MCF 10A (cell line): ENCODE results near the gene NFIA. TPM values are rescaled to one million over a fixed set of nuclear protein-coding genes. Genes with fewer than 3 reads are reported as not detected.

Source experiments
- BruUV-seq: library from RNA; stranded (reverse); fragments of 400-500 nt; replicated peaks from 2 replicates; lab custom pipeline; 2021; lab: Mats Ljungman, UMichigan
- CTCF ChIA-PET: fragments of 300-600 bp; sonication (Branson Sonifier 250); formaldehyde crosslinking; extraction: SDS; loops from one replicate; lab custom pipeline; 2021; ENCODE audit warnings: antibody characterized with exemption, inconsistent platforms; lab: Yijun Ruan, JAX
- POLR2A ChIA-PET: fragments of 300-600, 350-650 bp; sonication (Branson Sonifier 250); formaldehyde crosslinking; extraction: SDS; loops from one replicate; lab custom pipeline; 2020; ENCODE audit warnings: antibody characterized with exemption, inconsistent platforms; lab: Yijun Ruan, JAX
- DNase-seq: peaks from one replicate; pipeline ENCODE4 v3.0.0-alpha.2; 2018; ENCODE audit not compliant: unreplicated experiment
- H3K27ac Mint-ChIP-seq: one replicate; pipeline ENCODE4 v1.8.0; 2022; ENCODE audit warnings: mild to moderate bottlenecking, low read depth, mixed read lengths; ENCODE audit not compliant: unreplicated experiment
- H3K27me3 Mint-ChIP-seq: one replicate; pipeline ENCODE4 v1.8.0; 2022; ENCODE audit warnings: mixed read lengths; ENCODE audit not compliant: insufficient read depth, unreplicated experiment
- H3K36me3 Mint-ChIP-seq: one replicate; pipeline ENCODE4 v1.8.0; 2022; ENCODE audit warnings: mild to moderate bottlenecking, moderate library complexity, mixed read lengths; ENCODE audit not compliant: insufficient read depth, unreplicated experiment
- H3K4me1 Mint-ChIP-seq: one replicate; pipeline ENCODE4 v1.8.0; 2022; ENCODE audit warnings: mixed read lengths; ENCODE audit not compliant: insufficient read depth, unreplicated experiment
- H3K4me3 Mint-ChIP-seq: one replicate; pipeline ENCODE4 v1.8.0; 2022; ENCODE audit warnings: mild to moderate bottlenecking, moderate library complexity, mixed read lengths; ENCODE audit not compliant: unreplicated experiment
- H3K9me3 Mint-ChIP-seq: one replicate; pipeline ENCODE4 v1.8.0; 2022; ENCODE audit warnings: mixed read lengths; ENCODE audit not compliant: unreplicated experiment
- CTCF ChIP-seq: fragments of 200-600 bp; IDR thresholded peaks from one replicate; pipeline ENCODE4 v1.8.0; 2022; ENCODE audit warnings: antibody characterized with exemption, mild to moderate bottlenecking; ENCODE audit not compliant: unreplicated experiment
- intact Hi-C: fragments of 100-400 bp; cut with micrococcal nuclease; formaldehyde crosslinking; loops from 2 replicates; pipeline ENCODE4 v1.14.1; 2022
- total RNA-seq: library from RNA; stranded (reverse); gene quantifications from 2 replicates; pipeline ENCODE4 v1.2.3, GENCODE V29; 2022

NFIA gene
- total RNA-seq, 1 experiment from 2014 or later = 54.8 TPM

GRCh38 chr1:61399199-61399598 lies 316.8 kb downstream of the NFIA start:
- Mint-ChIP-seq H3K27ac (no peak overlapping the region), H3K4me3 (no peak overlapping the region), H3K4me1 (peaks cover 5% of the 10 kb centered on the region), H3K36me3 (peaks cover 25% of the 10 kb centered on the region), H3K27me3 (no peaks in the 10 kb centered on the region), H3K9me3 (no peaks in the 10 kb centered on the region)
- BruUV-seq = no TSS peak
- CTCF ChIA-PET = interaction anchor here (0.6 to 0.7 kb wide), 2 partner anchors 10 to 349 kb away, joined by 3 to 4 read pairs; no protein-coding TSS in a partner anchor
- POLR2A ChIA-PET = interaction anchor here (0.6 kb wide), 1 partner anchor 329 kb away, joined by 3 read pairs; no protein-coding TSS in a partner anchor
- intact Hi-C loops = no loop called here
- TF ChIP-seq CTCF = no peak
- DNase-seq = no peak

- Mint-ChIP-seq H3K4me1 (peaks cover 2% of the 10 kb centered on the region), H3K27ac (no peak overlapping the region), H3K9me3 (no peaks in the 10 kb centered on the region), H3K36me3 (peaks cover 20% of the 10 kb centered on the region), H3K27me3 (no peaks in the 10 kb centered on the region), H3K4me3 (no peak overlapping the region)
- ChIA-PET CTCF (no interaction called here), POLR2A (no interaction called here)
- intact Hi-C loops = no loop called here
- BruUV-seq = no TSS peak
- no peak for DNase-seq
- TF ChIP-seq CTCF = no peak
Observed at GRCh38 chr1:61400131-61400770, 317.9 kb downstream of the NFIA start.

- intact Hi-C loops = no loop called here
- Mint-ChIP-seq H3K27ac (no peak overlapping the region), H3K36me3 (peaks cover 18% of the 10 kb centered on the region), H3K27me3 (no peaks in the 10 kb centered on the region), H3K4me3 (no peak overlapping the region), H3K9me3 (no peaks in the 10 kb centered on the region), H3K4me1 (no peaks in the 10 kb centered on the region)
- BruUV-seq = no TSS peak
- TF ChIP-seq CTCF = no peak
- ChIA-PET CTCF (no interaction called here), POLR2A (no interaction called here)
- DNase-seq = no peak
Observed at GRCh38 chr1:61400997-61401396, 318.6 kb downstream of the NFIA start.

GRCh38 chr1:61403679-61404596 lies 321.6 kb downstream of the NFIA start:
- intact Hi-C loops = no loop called here
- Mint-ChIP-seq H3K36me3 (peaks cover 33% of the 10 kb centered on the region), H3K27me3 (no peaks in the 10 kb centered on the region), H3K9me3 (no peaks in the 10 kb centered on the region), H3K4me3 (no peak overlapping the region), H3K27ac (peak overlapping the region; percentile 31), H3K4me1 (no peaks in the 10 kb centered on the region)
- no TSS peak for BruUV-seq
- POLR2A ChIA-PET = interaction anchor here (0.8 kb wide), 1 partner anchor 63 kb away, joined by 4 read pairs; no protein-coding TSS in a partner anchor
- no peak for DNase-seq
- CTCF ChIA-PET = interaction anchor here (0.6 kb wide), 1 partner anchor 514 kb away, joined by 4 read pairs; no protein-coding TSS in a partner anchor
- no peak for TF ChIP-seq CTCF
